GM12872 (cell line): ENCODE measurements around the gene CCDC78.

ENCODE experiments used
- CTCF ChIP-seq: IDR thresholded peaks from 3 replicates; pipeline ENCODE4 v1.5.1; 2011; ENCODE audit warnings: low read depth, mild to moderate bottlenecking, low read length, moderate library complexity; ENCODE audit not compliant: insufficient read depth

The CCDC78 gene

DNA sequence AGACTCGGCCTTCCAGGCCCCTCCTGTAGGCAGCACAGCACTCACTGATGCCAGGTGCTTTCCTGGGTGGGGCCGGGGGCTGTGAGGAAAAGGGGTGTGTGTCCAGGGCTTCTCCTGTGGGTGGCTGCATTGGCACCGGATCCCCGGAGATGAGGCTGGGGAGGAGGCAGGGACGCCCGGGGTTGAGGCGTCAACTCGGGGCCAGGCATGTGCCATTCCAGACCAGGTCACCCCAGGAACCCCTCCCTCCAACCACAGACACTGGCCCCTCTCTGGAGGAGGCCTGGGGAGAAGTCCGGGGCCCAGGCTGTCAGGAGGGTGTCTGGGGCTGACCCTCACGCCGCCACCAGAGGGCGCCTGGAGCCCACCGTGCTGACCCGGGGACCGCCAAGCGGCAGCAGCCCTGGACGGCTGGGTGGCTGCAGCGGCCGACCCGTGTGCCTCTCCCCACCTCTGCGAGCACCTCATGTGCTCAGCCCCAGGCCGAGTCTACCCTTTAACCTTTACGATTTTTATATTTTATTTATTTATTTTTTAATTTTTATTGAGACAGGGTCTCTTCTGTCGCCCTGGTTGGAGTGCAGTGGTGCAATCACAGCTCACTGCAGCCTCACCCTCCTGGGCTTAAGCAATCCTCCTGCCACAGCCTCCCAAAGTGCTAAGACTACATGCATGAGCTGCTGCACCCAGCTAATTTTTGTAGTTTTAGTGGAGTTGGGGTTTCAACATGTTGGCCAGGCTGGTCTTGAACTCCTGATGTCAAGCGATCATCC, 14.5 kb downstream of the CCDC78 start:
- TF ChIP-seq CTCF: peak; percentile 94

- no peak for TF ChIP-seq CTCF
Observed at GRCh38 chr16:711084-711483, 15.2 kb downstream of the CCDC78 start.

- TF ChIP-seq CTCF: no peak
Observed at GRCh38 chr16:710500-711075, 15.7 kb downstream of the CCDC78 start.

DNA sequence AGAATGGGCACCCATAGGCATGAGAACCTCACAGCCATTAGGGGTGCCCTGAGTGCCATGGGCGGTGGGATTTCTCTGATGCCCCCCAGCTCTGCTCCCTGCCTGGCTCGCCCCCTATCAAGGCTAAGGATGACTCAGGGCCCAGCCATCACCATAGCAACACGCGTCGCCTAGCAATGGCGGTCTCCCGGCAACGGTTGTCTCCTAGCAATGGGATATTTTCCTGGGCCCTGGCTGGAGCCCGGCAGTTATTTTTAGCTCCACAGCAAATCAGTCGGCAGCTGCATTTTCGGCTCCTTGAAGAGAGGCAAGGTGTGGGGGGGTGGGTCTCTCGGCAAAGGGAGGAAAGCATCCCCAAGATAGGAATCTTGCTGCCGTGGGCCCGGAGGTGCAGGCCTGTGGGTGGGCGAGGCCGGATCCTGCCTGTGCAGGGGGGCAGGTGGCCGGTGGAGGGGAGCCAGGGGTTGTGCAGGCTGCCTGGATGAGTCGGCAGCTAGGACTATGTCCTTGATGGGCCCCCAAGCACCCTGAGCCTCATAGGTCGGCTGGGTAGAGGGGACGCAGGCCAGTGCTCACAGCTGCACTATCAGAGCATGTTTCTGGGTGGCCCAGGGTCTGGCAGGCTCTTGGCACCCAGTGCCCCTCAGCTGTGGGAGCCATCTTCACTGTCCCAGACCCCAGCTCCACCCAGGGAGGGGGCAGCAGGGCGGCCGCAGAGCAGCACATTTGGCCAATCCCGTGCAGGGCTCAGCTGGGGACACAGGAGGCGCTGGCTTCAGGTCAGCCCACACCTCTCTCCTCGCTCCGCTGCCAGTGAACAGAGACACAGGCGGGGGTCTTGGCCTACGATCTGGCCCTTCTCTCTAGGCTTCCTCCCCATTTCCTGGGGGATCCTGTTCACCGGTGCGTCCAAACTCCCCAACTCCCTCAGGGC, 16.4 kb downstream of the CCDC78 start:
- no peak for TF ChIP-seq CTCF

GRCh38 chr16:708959-709358, 17.3 kb downstream of the CCDC78 start:
- no peak for TF ChIP-seq CTCF

GRCh38 chr16:708019-708418, 18.2 kb downstream of the CCDC78 start:
- no peak for TF ChIP-seq CTCF

DNA sequence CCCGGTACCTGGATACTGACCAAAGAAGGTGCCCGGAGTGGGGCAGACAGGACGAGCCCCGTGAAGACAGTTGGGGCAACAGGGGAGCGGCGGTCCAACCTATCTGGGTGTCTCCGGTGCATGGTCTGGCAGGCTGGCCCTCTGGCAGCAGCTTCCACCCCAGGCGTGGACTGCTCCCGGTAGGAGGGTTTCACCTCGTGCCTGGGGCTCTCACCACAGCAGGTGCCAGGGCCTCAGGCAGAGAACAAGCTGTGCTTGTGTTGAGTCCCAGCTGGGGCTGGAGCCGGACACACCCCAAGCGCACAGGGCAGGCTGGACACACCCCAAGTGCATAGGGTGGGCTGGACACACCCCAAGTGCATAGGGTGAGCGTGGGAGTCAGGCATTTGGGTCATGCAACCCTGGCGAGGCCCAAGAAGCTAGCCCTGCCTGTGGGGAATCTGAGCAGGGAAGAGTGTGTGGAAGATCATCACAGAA, 19.1 kb downstream of the CCDC78 start:
- TF ChIP-seq CTCF: no peak
